GM12878 (cell line): ENCODE results near the gene RSPRY1. TPM values are rescaled to one million over a fixed set of nuclear protein-coding genes. Genes with fewer than 3 reads are reported as not detected.

ENCODE experiments used
- ATAC-seq: fragments of 200-7000 bp; cut with Tn5 transposase; 3 replicates; pipeline ENCODE4 v1.9.1; 2020; ENCODE audit warnings: mild to moderate bottlenecking, moderate library complexity
- BruUV-seq: library from RNA; stranded (reverse); fragments of 400-500 nt; replicated peaks from 2 replicates; lab custom pipeline; 2021; lab: Mats Ljungman, UMichigan
- CTCF ChIA-PET: fragments of 300-600 bp; sonication (Branson Sonifier 250); formaldehyde crosslinking; extraction: SDS; loops from one replicate; lab custom pipeline; 2021; ENCODE audit warnings: inconsistent platforms; lab: Yijun Ruan, JAX
- POLR2A ChIA-PET: fragments of 350-600 bp; formaldehyde crosslinking; extraction: SDS; loops from one replicate; lab custom pipeline; 2021; ENCODE audit warnings: inconsistent platforms; lab: Charles Lee
- RAD21 ChIA-PET: fragments of 300-600 bp; sonication (Branson Sonifier 250); formaldehyde crosslinking; loops from one replicate; lab custom pipeline; 2023; ENCODE audit warnings: antibody characterized with exemption; ENCODE audit not compliant: unreplicated experiment; lab: Charles Lee
- SMC1A ChIA-PET: fragments of 300-600 bp; sonication (Branson Sonifier 250); formaldehyde crosslinking; loops from one replicate; lab custom pipeline; 2023; ENCODE audit not compliant: unreplicated experiment, uncharacterized antibody; lab: Charles Lee
- DNase-seq: peaks from one replicate; pipeline ENCODE4 v3.0.0-alpha.2; 2011; ENCODE audit warnings: low read depth, low spot score
- FAIRE-seq: peaks from 3 replicates; lab custom pipeline; 2011; peaks lifted over from hg19 to GRCh38; lab: Jason Lieb, UNC
- H2AFZ ChIP-seq: 2 replicates; pipeline ENCODE4 v1.6.0; 2011; ENCODE audit warnings: low read depth, low read length, control low read depth; ENCODE audit not compliant: control insufficient read depth
- H3K27ac ChIP-seq: 2 replicates; pipeline ENCODE4 v1.5.1; 2011; ENCODE audit warnings: control low read depth; ENCODE audit not compliant: control insufficient read depth, insufficient read depth
- H3K27me3 ChIP-seq, 2 experiments: replicated peaks in 1 of 2; 2 replicates each; pipeline versions ENCODE4 v1.6.0 to v1.6.1; 2011; ENCODE audit warnings: low read length in 1 of 2; ENCODE audit not compliant: control insufficient read depth in 2 of 2, insufficient read depth in 2 of 2
- H3K36me3 ChIP-seq, 2 experiments: 2 replicates each; pipeline ENCODE4 v1.5.1; 2011; ENCODE audit warnings: low read length in 1 of 2; ENCODE audit not compliant: control insufficient read depth in 2 of 2, insufficient read depth in 2 of 2
- H3K4me1 ChIP-seq: 2 replicates; pipeline ENCODE4 v1.6.1; 2011; ENCODE audit warnings: mild to moderate bottlenecking, low read length, moderate library complexity, mixed read lengths; ENCODE audit not compliant: control insufficient read depth, insufficient read depth
- H3K4me2 ChIP-seq: 2 replicates; pipeline ENCODE4 v1.6.0; 2011; ENCODE audit warnings: control low read depth; ENCODE audit not compliant: control insufficient read depth, insufficient read depth
- H3K4me3 ChIP-seq: fragments of 200-600 bp; sonication (generic); 2 replicates; pipeline ENCODE4 v1.5.1; 2016
- H3K79me2 ChIP-seq: 2 replicates; pipeline ENCODE4 v1.6.0; 2011; ENCODE audit warnings: low read length; ENCODE audit not compliant: control insufficient read depth, insufficient read depth
- H3K9ac ChIP-seq: 2 replicates; pipeline ENCODE4 v1.8.0; 2011; ENCODE audit warnings: low read length, control low read depth, mixed read lengths; ENCODE audit not compliant: control insufficient read depth, insufficient read depth
- H3K9me3 ChIP-seq: replicated peaks from 3 replicates; pipeline ENCODE4 v1.5.1; 2011; ENCODE audit warnings: mild to moderate bottlenecking, low read length; ENCODE audit not compliant: control insufficient read depth, insufficient read depth
- H4K20me1 ChIP-seq: 2 replicates; pipeline ENCODE4 v1.6.0; 2011; ENCODE audit not compliant: control insufficient read depth, insufficient read depth
- CBFB ChIP-seq: IDR thresholded peaks from 2 replicates; pipeline ENCODE4 v1.6.1; 2016; ENCODE audit warnings: antibody characterized with exemption, low read depth
- E2F8 ChIP-seq: fragments of 450-650 bp; IDR thresholded peaks from 2 replicates; pipeline ENCODE4 v1.6.1; 2018; ENCODE audit warnings: mild to moderate bottlenecking, low read depth, moderate library complexity; ENCODE audit not compliant: partially characterized antibody
- FOS ChIP-seq: IDR thresholded peaks from 3 replicates; pipeline ENCODE4 v1.6.1; 2011; ENCODE audit warnings: borderline replicate concordance; ENCODE audit not compliant: insufficient read length; ENCODE audit errors: extremely low read depth
- HCFC1 ChIP-seq: fragments of 150-350 bp; IDR thresholded peaks from 2 replicates; pipeline ENCODE4 v1.6.1; 2014; ENCODE audit warnings: low read length
- HDGF ChIP-seq: fragments of 450-650 bp; IDR thresholded peaks from 2 replicates; pipeline ENCODE4 v1.6.1; 2016; ENCODE audit warnings: antibody characterized with exemption
- JUND ChIP-seq: IDR thresholded peaks from 2 replicates; pipeline ENCODE4 v1.6.1; 2012; ENCODE audit warnings: low read depth, mild to moderate bottlenecking, low read length, improper control_type of control experiment, moderate library complexity
- NFIC ChIP-seq: IDR thresholded peaks from 2 replicates; pipeline ENCODE4 v1.6.1; 2012; ENCODE audit warnings: low read depth, mild to moderate bottlenecking, inconsistent platforms, low read length, moderate library complexity
- NR2C1 ChIP-seq: fragments of 450-650 bp; IDR thresholded peaks from 2 replicates; pipeline ENCODE4 v1.6.1; 2017; ENCODE audit warnings: antibody characterized with exemption, mild to moderate bottlenecking, moderate library complexity
- RFX5 ChIP-seq: IDR thresholded peaks from 2 replicates; pipeline ENCODE4 v1.6.1; 2011; ENCODE audit warnings: low read depth, low read length, improper control_type of control experiment
- SMARCA5 ChIP-seq: fragments of 450-650 bp; IDR thresholded peaks from 2 replicates; pipeline ENCODE4 v1.6.1; 2017; ENCODE audit warnings: mild to moderate bottlenecking
- SPI1 ChIP-seq: IDR thresholded peaks from 2 replicates; pipeline ENCODE4 v1.6.1; 2011; ENCODE audit warnings: low read depth, mild to moderate bottlenecking, low read length, moderate library complexity, borderline replicate concordance; ENCODE audit not compliant: insufficient read depth
- TCF12 ChIP-seq: IDR thresholded peaks from 2 replicates; pipeline ENCODE4 v1.6.1; 2011; ENCODE audit warnings: low read depth, mild to moderate bottlenecking, low read length
- WRNIP1 ChIP-seq: IDR thresholded peaks from 2 replicates; pipeline ENCODE4 v1.6.1; 2011; ENCODE audit warnings: low read depth, low read length, improper control_type of control experiment, borderline replicate concordance
- WGBS: methylation state at CpG from one replicate; pipeline ENCODE4 v1.1.6; 2016; ENCODE audit warnings: low lambda C conversion rate; ENCODE audit not compliant: insufficient replicate concordance, insufficient coverage; ENCODE audit errors: missing lambda C conversion rate; 5-methylcytosine and 5-hydroxymethylcytosine counted together
- in situ Hi-C: fragments of 300-500 bp; cut with MboI; formaldehyde crosslinking; loops from 9 replicates; pipeline ENCODE4 v1.14.3; 2018; ENCODE audit warnings: mixed read lengths
- intact Hi-C: fragments of 100-400 bp; cut with micrococcal nuclease; formaldehyde crosslinking; loops from one replicate; pipeline ENCODE4 v1.14.2; 2022; ENCODE audit not compliant: unreplicated experiment
- polyA plus RNA-seq, 11 experiments: library from polyadenylated mRNA; depleted of rRNA in 4 of 11; unstranded in 6 of 11; stranded (reverse) in 5 of 11; fragments of >200 nt; fragmentation: Nextera tagmentation in 4 of 11; fragmentation: Illumina TruSeq in 1 of 11; extraction: Ambion mirVana in 4 of 11; extraction: Trizol in 1 of 11; gene quantifications; 1 replicate in 1 of 11; 2 replicates in 10 of 11; pipeline versions ENCODE4 v1.2.1 to v1.2.3, GENCODE V29; 2011 to 2016; ENCODE audit warnings: inconsistent platforms in 2 of 11, missing spikeins in 2 of 11, low read depth in 1 of 11
- total RNA-seq, 4 experiments: library from RNA; depleted of rRNA in 3 of 4; stranded (reverse); fragments of >200 nt in 3 of 4; fragmentation: Illumina TruSeq in 1 of 4; extraction: Trizol in 1 of 4; gene quantifications; 2 replicates each; pipeline versions ENCODE4 v1.2.1 to v1.2.3, GENCODE V29; 2013 to 2021
- TF ChIP-seq, protein P1 (sequence below), 3 experiments: IDR thresholded peaks in 2 of 3; conservative IDR thresholded peaks in 1 of 3; 2 replicates each; pipeline ENCODE4 v1.5.1; 2011; ENCODE audit warnings: low read depth in 3 of 3, low read length in 3 of 3, mild to moderate bottlenecking in 3 of 3, control low read depth in 2 of 3, moderate library complexity in 2 of 3, inconsistent platforms in 1 of 3, mixed read lengths in 1 of 3; ENCODE audit not compliant: control insufficient read depth in 2 of 3, insufficient read depth in 1 of 3; ENCODE audit errors: extremely low read depth in 1 of 3
- TF ChIP-seq, protein P2 (sequence below): IDR thresholded peaks from 2 replicates; pipeline ENCODE4 v1.6.1; 2012; ENCODE audit warnings: improper control_type of control experiment, low read depth, low read length; ENCODE audit not compliant: insufficient replicate concordance

Gene RSPRY1
- total and polyA plus RNA-seq, 10 of the 15 experiments (the other 5 are each of a cell fraction or from before 2014, with no cell fraction given), result 18.5 to 57.0 (median 41.2) TPM

GRCh38 chr16:57253466-57253865, 67.3 kb downstream of the RSPRY1 start:
- Histone ChIP-seq H3K4me3 (no peak overlapping the region), H3K79me2 (no peaks in the 10 kb centered on the region), H3K9ac (no peak overlapping the region), H3K27me3 (no peaks in the 10 kb centered on the region), H4K20me1 (no peaks in the 10 kb centered on the region), H3K4me2 (no peak overlapping the region), H3K4me1 (no peaks in the 10 kb centered on the region), H3K9me3 (no peaks in the 10 kb centered on the region; the same call in 2 of the 3 replicates), H3K27ac (no peak overlapping the region), H2AFZ (no peak overlapping the region), H3K36me3 (peaks cover 2 to 13% of the 10 kb centered on the region in 2 experiments)
- TF ChIP-seq, protein P1, sequence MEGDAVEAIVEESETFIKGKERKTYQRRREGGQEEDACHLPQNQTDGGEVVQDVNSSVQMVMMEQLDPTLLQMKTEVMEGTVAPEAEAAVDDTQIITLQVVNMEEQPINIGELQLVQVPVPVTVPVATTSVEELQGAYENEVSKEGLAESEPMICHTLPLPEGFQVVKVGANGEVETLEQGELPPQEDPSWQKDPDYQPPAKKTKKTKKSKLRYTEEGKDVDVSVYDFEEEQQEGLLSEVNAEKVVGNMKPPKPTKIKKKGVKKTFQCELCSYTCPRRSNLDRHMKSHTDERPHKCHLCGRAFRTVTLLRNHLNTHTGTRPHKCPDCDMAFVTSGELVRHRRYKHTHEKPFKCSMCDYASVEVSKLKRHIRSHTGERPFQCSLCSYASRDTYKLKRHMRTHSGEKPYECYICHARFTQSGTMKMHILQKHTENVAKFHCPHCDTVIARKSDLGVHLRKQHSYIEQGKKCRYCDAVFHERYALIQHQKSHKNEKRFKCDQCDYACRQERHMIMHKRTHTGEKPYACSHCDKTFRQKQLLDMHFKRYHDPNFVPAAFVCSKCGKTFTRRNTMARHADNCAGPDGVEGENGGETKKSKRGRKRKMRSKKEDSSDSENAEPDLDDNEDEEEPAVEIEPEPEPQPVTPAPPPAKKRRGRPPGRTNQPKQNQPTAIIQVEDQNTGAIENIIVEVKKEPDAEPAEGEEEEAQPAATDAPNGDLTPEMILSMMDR (IDR thresholded peaks at IDR 0.05 in 2 of 3, conservative IDR thresholded peaks at IDR 0.05 in 1 of 3; ENCODE audit: control insufficient read depth in 2 of 3, extremely low read depth in 1 of 3, insufficient read depth in 1 of 3, low read depth in 3 of 3, low read length in 3 of 3), result no peak
- TF ChIP-seq HCFC1 (no peak), E2F8 (no peak), TCF12 (no peak), WRNIP1 (no peak), HDGF (no peak), JUND (no peak), NFIC (no peak), SMARCA5 (no peak), FOS (no peak), CBFB (no peak), RFX5 (no peak), SPI1 (no peak), NR2C1 (no peak)
- TF ChIP-seq, protein P2, sequence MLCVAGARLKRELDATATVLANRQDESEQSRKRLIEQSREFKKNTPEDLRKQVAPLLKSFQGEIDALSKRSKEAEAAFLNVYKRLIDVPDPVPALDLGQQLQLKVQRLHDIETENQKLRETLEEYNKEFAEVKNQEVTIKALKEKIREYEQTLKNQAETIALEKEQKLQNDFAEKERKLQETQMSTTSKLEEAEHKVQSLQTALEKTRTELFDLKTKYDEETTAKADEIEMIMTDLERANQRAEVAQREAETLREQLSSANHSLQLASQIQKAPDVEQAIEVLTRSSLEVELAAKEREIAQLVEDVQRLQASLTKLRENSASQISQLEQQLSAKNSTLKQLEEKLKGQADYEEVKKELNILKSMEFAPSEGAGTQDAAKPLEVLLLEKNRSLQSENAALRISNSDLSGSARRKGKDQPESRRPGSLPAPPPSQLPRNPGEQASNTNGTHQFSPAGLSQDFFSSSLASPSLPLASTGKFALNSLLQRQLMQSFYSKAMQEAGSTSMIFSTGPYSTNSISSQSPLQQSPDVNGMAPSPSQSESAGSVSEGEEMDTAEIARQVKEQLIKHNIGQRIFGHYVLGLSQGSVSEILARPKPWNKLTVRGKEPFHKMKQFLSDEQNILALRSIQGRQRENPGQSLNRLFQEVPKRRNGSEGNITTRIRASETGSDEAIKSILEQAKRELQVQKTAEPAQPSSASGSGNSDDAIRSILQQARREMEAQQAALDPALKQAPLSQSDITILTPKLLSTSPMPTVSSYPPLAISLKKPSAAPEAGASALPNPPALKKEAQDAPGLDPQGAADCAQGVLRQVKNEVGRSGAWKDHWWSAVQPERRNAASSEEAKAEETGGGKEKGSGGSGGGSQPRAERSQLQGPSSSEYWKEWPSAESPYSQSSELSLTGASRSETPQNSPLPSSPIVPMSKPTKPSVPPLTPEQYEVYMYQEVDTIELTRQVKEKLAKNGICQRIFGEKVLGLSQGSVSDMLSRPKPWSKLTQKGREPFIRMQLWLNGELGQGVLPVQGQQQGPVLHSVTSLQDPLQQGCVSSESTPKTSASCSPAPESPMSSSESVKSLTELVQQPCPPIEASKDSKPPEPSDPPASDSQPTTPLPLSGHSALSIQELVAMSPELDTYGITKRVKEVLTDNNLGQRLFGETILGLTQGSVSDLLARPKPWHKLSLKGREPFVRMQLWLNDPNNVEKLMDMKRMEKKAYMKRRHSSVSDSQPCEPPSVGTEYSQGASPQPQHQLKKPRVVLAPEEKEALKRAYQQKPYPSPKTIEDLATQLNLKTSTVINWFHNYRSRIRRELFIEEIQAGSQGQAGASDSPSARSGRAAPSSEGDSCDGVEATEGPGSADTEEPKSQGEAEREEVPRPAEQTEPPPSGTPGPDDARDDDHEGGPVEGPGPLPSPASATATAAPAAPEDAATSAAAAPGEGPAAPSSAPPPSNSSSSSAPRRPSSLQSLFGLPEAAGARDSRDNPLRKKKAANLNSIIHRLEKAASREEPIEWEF, result no peak
- no peak for DNase-seq
- intact Hi-C loops (no loop called here), in situ Hi-C loops (no loop called here)
- FAIRE-seq, result no peak
- 100% methylated on average over 1 of the region's 1 CpG for WGBS
- ChIA-PET CTCF (no interaction called here), SMC1A (interaction anchor here (0.7 kb wide), 1 partner anchor 14 kb away, joined by 3 read pairs; no protein-coding TSS in a partner anchor), POLR2A (interaction anchor here (0.9 kb wide), 1 partner anchor 48 kb away, joined by 5 read pairs; no protein-coding TSS in a partner anchor), RAD21 (no interaction called here)
- ATAC-seq, result no peak
- no TSS peak for BruUV-seq
